Gastrocnemius medialis (tissue), 4 donors: ENCODE results near the gene LIN52.

Source experiments
- CTCF ChIP-seq, 5 experiments: fragments of 450-650 bp in 3 of 5; fragments of 200-600 bp in 2 of 5; sonication (generic) in 2 of 5; IDR thresholded peaks in 4 of 5; conservative IDR thresholded peaks in 1 of 5; 1 replicate in 4 of 5; 2 replicates in 1 of 5; pipeline ENCODE4 v1.5.1; 2016 to 2019; ENCODE audit warnings: antibody characterized with exemption in 5 of 5, mild to moderate bottlenecking in 3 of 5, moderate library complexity in 3 of 5
- POLR2A ChIP-seq, 2 donors: fragments of 450-650 bp; IDR thresholded peaks; one replicate each; pipeline ENCODE4 v1.6.1; 2017; ENCODE audit warnings: antibody characterized with exemption in 2 of 2, mild to moderate bottlenecking in 2 of 2, moderate library complexity in 2 of 2

- TF ChIP-seq POLR2A (IDR thresholded peaks at IDR 0.05), result no peak
- no peak for TF ChIP-seq CTCF (IDR thresholded peaks at IDR 0.05 in 4 of 5, conservative IDR thresholded peaks at IDR 0.05 in 1 of 5)
These were observed 160.5 kb downstream of the LIN52 start for GRCh38 chr14:74245292-74245691.
